Fibroblast of mammary gland (primary cell): ENCODE results near the gene RILP.

Experiments used
- DNase-seq: peaks from one replicate; pipeline ENCODE4 v3.0.0-alpha.2; 2010; ENCODE audit warnings: low read depth
- H3K4me3 ChIP-seq: 2 replicates; pipeline ENCODE4 v1.5.1; 2011; ENCODE audit warnings: low read depth, mild to moderate bottlenecking, low read length, moderate library complexity; ENCODE audit not compliant: control insufficient read depth
- TF ChIP-seq, protein P1 (sequence below): conservative IDR thresholded peaks from 2 replicates; pipeline ENCODE4 v1.5.1; 2011; ENCODE audit warnings: low read depth, low read length, inconsistent platforms; ENCODE audit not compliant: control insufficient read depth, insufficient read depth

The RILP gene

DNA sequence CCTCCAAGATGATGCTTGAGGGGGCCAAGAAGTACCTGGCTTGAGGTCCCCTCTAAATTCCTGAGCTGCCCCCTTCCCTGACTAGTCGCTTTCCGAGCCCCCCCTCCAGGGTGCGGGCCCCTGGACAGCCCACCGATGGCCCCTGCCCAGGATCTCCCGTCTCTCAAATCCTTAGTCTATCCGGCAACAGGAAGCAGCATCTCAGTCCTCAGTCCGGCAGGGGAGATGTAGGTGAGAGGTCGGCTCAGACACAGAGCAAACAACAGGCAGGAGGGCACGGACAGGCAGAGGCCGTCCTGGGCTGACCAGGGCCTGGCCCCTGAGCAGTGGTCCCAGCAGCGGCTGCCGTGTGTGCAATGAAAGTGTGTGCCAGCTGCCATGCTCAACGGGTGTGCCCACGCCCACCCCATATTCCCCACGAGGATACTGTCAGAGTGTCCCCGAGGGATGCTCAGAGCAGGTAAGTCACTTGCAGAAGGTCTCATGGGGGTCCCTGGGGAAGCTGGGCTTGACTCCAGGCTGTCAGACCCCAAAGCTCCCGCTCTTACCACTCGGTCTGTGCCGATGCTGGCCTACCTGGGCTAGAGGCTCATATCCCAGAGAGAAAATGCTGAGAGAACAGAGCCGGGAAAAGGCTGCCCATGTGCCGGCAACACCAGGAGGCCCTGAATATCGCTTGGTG is 28.3 kb downstream of the RILP start:
- H3K4me3 ChIP-seq = no peak overlapping the region
- DNase-seq = no peak
- TF ChIP-seq, protein P1, sequence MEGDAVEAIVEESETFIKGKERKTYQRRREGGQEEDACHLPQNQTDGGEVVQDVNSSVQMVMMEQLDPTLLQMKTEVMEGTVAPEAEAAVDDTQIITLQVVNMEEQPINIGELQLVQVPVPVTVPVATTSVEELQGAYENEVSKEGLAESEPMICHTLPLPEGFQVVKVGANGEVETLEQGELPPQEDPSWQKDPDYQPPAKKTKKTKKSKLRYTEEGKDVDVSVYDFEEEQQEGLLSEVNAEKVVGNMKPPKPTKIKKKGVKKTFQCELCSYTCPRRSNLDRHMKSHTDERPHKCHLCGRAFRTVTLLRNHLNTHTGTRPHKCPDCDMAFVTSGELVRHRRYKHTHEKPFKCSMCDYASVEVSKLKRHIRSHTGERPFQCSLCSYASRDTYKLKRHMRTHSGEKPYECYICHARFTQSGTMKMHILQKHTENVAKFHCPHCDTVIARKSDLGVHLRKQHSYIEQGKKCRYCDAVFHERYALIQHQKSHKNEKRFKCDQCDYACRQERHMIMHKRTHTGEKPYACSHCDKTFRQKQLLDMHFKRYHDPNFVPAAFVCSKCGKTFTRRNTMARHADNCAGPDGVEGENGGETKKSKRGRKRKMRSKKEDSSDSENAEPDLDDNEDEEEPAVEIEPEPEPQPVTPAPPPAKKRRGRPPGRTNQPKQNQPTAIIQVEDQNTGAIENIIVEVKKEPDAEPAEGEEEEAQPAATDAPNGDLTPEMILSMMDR = no peak

DNA sequence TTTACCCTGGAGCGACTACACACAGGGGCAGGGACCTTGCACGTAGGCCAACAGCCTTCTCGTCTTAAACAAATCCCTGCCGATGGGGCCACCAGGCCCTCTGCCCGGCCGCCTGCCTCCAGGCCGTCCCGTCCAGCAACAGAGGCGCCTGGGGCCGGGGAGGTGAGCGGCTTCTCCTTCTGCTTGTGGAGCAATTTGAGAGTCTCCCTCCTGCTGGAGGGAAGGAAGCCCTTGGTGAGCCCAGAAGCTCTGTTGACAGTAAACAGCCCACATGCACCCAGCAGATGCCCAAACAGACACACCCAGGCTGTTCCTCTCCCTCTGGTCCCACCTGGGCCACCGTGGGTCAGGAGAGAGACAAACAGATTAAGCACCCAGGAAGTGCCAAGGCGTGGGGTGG is 29.2 kb downstream of the RILP start:
- no peak for DNase-seq
- no peak overlapping the region for H3K4me3 ChIP-seq
- TF ChIP-seq, protein P1 = no peak

DNA sequence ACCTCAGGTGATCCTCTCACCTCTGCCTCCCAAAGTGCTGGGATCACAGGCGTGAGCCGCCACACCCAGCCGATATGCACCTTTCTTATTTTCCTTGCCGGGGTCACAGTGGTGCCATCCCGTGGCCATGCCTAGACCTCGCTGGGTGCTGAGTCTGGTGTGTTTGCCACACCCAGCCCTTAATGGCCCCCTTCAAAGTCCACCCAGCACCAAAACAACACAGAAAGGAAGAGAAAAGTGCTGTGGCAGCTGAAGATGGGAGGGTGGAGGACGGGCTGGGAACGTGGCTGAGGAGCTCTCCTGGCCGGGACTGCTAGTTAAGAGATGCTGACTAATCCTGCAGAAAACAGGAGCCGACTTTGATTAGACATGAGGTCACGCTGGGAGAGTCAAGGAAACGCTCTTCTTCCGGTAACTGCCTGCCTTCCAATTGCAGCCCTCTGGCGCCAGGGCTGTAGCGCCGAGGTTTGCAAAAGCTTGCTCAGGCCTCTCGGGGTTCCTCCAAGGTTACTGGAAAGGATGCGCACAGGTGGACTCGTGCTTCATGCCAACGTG is 32.0 kb downstream of the RILP start:
- TF ChIP-seq, protein P1 = no peak
- H3K4me3 ChIP-seq = no peak overlapping the region

DNA sequence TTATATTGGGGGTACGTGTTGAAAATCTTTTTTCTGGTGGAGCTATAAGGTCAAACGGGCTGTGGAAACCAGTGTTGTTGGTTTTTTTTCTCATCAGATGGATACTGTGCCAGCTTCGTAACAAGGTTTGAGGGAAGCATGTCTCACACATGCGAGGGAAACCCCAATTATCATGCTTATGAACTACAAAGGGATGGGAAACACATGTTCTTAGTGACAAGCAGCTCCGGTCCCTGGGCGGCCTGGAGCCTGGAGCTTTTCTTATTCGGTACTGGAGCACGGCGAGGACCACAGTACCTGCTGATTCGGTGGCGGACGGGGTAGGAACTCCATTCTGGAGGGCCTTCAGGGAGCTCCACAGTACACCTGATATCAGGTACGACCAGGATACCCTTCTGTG is 33.6 kb downstream of the RILP start:
- TF ChIP-seq, protein P1 = no peak
- no peak for DNase-seq
- H3K4me3 ChIP-seq = no peak overlapping the region

More for the DNA sequence above, 32.0 kb downstream of the RILP start:
- peak; percentile 79 for DNase-seq

DNA sequence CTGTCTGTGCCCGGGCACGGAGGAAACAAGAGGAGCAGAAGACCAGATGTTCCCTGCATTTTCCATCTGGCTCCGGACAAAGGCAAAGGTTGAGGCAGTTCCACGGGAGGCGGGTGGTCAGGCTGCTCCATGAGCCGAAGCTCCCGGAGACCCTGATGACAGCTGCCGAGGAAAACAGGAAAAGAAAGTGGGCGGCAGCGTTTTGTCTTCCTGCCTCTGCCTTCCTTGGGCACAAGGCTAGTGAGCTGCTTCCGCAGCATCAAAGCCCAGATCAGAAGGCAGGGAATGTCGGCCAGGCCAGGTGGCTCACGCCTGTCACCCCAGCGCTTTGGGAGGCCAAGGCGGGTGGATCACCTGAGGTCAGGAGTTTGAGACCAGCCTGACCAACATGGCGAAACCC is 37.3 kb downstream of the RILP start:
- DNase-seq = no peak
- TF ChIP-seq, protein P1 = no peak
- no peak overlapping the region for H3K4me3 ChIP-seq

DNA sequence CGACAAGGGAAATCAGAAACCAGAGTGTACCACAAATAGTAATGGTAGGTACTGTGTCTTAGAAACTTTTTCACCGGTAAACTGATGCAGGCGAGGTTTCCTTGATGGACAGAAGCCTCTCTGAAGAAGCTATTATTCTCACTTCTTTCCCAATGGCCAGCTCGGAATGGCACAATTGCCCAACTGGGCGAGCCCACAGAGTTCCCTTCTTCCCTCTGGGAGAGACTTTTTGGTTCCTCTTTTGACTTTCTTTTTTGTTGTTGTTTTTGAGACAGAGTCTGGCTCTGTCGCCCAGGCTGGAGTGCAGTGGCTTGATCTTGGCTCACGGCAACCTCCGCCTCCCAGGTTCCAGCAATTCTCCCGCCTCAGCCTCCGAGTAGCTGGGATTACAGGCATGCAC is 38.0 kb downstream of the RILP start:
- no peak overlapping the region for H3K4me3 ChIP-seq
- TF ChIP-seq, protein P1 = no peak
- no peak for DNase-seq
